GM18909 (cell line): ENCODE data around the gene SLX4.

ENCODE experiments used
- ATAC-seq: cut with Tn5 transposase; IDR thresholded peaks from one replicate; pipeline ENCODE4 v1.9.1; 2021; ENCODE audit warnings: mild to moderate bottlenecking; ENCODE audit not compliant: unreplicated experiment, poor library complexity

The SLX4 gene

DNA sequence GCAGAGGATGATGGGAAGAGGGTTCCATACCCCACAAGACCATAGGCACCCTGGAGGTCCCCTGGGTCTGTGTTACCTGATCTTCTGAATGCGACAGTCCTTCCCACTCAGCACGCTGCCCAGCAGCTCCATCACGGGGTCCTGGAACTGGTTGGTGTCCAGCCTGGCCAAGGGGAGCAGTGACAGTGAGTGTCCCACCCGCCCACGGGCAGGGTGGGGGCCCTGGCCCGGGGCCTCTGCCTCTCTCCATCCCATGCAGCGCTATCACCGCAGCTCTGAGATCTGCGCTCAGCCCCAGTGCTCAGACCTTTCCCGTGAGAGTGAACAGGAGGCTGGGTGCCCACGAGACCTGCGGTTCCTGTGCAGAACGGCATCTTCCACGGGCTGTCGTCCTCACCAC lies 49.8 kb downstream of the SLX4 start:
- ATAC-seq, result no peak

DNA sequence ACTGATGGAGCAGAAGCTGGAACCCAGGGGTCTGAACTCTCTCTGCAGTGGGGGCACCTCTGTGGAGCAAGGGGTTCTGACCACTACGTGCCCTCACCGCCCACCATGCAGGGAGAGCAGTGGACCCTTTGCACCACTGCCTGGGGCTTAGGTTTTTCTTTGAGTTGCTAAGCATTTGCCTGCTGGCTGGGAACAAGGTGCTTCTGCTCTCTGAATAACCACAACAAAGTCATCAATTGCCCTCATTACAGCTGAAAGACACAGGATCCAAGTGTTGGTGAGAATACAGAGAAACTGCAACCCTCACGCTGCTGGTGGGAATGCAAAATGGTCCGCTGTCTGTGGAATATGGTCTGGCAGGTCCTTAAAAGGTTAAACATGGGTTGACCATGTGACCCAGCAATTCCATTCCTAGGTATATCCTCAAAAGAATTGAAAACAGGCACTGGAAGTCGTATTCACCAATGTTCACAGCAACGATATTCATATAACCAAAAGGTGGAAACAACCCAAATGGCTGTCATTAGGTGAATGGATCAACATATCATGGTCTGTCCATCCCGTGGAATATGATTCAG lies 57.0 kb downstream of the SLX4 start:
- ATAC-seq, result no peak

DNA sequence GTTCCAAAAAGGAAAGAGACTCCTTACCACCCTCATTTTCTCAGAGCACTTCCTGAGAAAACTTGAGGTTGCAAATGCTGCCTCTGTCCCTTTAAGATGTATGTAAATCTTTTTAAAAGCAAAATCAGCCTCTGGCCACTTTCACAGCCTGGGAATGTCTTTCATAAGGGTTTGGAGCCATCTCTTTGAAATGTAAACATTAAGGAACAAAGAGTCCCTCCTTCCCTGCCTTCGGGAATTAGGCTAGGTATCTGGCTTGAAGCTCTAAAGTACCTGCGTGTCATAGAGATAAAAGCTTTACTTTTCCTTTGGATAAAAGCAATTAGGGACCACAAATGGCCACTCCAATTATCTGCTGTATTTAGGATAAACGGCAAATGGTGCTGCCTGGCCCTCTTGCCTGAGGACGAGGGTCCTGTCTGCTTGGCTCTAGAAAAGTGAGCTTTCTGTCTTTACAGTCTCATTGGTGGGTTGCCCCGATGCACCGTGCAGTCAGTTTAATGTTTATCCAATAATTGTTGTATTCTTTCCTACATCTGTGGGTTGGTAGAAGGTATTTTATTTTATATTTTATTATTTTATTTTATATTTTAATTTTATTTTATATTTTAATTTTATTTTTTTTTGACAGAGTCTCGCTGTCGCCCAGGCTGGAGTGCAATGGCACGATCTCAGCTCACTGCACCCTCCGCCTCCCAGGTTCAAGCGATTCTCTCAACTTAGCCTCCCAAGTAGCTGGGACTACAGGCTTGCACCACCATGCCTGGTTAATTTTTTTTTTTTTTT lies 58.1 kb downstream of the SLX4 start:
- no peak for ATAC-seq

DNA sequence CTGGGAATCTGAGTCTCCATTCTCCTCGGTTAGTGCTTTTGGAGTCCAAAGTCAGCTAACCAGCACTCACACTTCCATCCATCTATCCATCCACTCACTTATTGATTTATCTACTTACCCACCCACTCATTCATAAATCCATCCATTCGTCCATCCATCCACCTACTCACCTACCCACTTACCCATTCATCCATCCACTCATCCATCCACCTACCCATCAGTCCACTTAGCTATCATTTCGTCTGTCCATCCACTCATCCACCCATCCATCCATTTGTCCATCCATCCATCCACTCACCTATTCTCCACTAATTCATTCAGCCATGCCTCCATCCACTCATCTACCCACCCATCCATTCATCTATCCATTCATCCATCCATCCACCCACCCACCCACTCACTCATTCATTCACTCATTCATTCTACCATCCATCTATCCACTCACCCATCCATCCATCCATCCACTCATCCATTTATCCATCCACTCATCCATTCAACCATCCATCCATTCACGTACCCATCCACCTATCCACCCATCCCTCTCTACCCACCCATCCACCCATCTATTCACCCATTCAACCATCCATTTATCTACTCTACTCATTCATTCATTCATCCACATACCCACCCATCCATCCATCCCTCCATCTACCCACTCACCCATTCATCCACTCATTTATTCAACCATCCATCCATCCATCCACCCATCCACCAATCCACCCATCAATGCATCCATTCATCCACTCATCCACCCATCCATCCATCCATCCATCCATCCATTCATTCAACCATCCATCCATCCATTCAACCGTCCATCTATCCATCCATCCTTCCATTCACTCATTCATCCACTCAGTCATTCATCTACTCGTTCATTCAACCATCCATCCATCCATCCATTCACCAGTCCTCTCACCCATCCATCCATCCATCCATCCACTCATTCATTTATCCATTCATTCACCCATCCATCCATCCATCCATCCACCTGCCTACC lies 60.3 kb downstream of the SLX4 start:
- ATAC-seq, result no peak

DNA sequence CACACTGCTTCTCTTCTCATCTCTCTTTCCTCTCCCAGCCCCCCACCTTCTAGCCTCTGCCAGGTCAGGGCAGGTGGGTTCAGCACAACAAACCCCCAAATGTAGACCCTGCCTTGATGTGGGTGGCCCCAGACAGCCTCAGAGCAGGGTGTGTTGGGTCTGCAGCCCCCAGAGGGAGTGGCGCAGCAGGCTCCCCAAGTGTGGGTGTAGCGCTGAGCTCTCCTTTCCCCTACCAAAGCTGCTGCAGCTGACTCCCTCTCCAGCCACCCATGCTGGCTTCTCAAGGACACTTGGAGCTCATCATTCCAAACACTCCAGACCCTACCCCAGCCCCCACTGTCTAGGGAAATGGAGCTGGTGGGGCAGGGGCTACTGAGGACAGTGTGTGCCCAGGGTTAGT lies 61.5 kb downstream of the SLX4 start:
- no peak for ATAC-seq

DNA sequence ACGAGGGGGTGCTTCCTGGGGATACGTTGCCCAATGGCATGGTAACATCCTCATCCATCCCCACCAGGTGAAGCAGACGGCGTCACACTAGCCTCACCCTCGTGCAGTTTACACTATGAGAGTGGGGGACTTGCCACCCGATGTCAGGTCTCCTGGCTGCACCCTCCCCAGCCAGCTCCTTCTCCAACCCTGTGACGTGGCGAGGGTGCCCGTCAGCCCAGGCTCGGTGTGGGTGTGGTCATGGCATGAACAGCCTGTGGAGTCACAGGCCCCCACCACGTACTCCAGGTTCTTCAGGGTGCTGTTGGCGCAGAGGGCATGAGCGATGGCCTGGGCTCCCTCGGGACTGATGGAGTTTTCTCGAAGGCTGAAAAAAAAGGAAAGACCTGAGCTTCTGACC lies 62.5 kb downstream of the SLX4 start:
- ATAC-seq, result no peak

DNA sequence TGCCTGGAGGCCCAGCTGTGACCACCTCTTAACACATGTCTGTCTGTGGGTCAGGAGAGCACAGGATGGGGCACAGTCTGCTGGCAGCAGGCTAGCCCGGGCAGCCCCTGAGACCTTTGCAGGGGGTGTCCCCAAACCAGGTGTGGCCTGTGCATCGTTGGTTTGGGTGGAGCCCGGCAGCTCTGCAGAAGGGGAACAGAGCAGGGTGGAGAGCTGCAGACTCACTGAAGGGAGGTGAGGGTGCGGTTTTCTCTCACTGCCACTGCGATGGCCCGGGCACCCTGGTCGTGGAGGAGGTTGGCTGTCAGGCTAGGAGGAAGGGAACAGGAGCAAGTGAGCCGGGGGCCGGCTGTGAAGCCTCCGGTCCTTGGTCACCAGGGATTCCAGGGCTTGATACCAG lies 63.0 kb downstream of the SLX4 start:
- ATAC-seq, result no peak

DNA sequence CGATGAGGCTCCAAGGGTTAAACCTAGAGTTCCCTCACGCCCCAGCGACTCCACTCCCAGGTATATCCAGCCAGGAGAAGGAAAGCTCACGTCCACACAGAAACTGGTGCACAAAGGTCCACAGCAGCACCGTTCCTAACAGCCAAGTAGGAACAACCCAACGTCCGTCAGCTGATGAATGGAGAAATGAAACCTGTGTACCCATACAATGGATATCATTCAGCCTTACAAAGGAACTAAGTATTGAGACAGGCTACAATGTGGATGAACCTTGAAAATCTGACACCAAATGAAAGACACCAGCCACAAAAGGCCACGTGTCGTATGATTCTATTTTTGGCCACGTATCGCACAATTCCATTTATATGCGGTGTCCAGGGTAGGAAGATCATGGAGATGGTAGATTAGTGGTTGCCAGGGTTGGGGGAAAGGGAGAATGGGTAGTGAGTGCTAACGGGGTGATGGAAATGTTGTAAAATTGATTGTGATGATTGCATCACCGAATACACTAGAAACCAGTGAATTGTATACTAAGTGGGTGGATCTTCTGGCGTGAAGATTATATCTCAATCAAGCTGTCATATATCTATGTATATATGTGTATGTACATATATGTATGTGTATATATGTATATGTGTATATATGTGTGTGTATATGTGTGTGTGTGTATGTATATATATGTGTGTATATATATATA lies 64.3 kb downstream of the SLX4 start:
- no peak for ATAC-seq

DNA sequence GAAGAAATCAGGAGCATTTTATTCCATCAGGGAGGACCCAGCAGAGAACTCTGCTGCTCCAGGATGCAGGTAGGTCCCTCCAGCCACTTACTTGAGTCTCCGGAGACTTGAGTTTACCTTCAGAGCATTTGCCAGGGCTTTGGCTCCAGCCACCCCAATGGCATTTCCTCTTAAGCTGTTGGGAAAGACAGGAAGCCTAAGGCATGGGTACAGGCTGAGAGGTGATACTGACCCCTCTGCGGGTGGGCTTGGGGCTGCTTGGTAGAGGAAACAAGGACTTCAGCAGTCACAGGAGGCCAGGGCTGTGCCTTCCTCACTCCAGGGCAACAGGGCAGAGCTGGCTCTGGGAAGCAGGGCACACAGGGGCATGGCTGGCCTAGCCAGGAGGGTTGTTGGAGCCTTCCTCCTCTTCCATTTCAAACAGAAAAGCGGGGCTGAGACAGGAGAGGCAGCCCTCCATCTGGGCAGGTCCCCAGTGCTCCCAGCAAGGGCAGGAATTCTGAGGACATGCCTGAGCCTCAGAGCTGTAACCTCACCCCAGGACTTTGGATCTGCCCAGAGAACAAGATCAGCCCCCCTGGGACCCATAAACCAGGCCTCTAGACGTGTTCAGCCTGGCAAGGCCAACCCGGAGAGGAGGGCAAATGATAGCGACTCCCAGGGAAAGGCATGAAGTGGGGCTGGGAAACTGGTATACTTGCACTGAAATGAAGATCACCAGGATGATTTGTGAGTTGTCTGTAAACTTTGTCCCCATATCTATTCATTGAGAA lies 68.6 kb downstream of the SLX4 start:
- no peak for ATAC-seq

DNA sequence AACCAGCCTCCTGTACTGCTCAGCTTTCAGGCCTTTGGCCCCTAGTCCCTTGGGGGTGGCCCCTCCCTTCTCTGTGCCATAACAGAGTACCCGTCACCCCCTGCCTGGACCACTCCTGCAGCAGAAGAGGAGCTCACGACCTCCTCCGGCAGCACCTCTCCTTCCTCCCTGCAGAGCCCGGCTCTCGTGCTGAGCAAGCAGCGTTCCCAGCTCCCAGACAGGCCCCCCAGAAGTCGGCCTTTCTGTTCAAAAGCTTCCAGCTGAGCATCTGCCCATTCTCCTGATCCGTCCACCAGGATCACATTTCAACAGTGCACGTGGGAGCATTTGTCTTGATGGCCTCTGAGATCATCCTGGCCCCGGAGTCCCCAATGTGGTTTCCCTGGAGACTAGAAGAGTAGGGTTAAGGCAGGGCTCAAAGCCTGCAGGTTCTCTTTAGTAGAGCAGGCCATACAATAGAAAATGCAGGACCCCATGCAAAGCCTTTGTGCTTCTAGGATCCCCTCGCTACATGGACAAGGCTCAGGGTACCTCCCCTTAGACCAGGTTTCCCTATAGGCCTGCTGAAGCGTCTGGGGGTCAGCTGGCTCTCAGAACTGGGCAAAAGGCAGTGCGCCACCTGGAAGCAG lies 69.8 kb downstream of the SLX4 start:
- ATAC-seq, result no peak

DNA sequence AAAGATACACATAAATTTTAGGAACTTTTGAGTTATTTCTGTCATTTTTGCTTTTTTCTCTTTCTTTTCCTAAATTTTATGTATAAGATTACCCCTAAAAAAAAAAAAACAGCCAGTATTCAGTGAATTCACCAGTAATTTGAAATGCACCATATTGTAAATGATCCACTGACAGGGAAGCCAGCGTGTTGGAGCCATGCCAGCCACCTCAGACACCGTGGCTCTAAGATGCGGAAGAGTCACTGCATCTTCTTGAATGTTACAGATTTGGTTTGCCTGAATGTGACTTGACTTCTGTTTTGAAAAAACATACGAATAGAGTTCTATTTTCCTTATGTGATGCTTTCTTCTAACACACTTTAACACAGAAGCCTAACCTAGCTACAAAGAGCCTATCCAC lies 73.2 kb downstream of the SLX4 start:
- no peak for ATAC-seq

DNA sequence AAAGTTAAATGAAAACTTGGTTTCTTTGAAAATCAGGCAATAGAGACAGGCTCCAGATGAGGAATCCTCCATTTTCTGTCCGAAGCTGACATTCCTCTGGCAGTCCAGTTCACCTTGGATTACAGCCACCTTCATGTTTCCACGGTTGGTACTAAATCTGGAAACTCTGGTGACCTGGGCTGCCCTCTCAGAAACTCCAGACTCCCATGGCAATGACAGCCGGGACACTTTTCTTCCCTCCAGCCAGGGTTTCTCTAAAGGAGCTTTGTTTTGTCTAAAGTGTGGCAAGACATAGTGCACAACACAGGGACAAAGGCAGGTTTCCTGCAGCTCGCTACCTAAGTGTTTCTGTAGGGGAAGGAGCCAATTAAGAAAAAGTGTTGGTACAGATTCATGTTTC lies 74.6 kb downstream of the SLX4 start:
- no peak for ATAC-seq

DNA sequence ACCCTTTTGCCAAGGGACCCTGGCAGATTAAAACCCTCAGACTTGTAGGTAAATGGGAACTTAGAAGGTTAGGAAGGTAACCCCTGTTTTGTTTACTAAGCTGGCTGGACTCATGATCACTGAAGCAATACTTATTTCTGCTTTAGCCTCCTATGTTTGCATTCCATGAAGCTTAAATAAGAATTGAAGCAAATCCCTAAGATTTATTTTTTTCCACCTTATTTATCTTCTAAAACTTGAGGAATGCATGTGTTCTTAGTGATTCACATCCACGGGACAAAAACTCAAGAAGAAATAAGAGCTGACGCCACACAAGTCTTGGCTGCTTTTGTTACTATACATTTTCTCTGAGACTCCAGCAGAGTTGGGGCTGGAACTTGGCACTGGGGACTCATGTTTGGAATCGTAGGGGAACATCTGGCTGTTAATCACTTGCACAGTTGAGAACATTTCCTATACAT lies 75.1 kb downstream of the SLX4 start:
- ATAC-seq, result no peak

DNA sequence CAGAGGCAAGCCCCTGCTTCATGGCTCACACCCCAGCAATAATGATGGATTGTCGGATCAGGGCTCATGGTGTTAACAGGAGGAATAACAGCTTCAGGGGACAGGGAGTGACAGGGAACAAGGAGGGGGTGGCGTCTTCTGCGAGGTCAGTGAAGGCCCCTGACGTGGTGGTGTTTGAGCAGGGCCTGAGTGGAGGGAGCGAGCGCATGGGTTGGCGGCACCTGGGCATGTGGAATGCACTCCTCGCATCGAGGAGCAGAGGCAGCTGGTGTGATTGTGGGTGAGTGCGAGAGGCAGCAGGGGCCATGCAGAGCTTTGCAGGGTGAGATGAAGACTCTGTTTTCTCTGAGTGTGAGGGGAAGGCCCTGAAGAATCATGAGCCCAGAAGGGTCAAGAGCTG lies 77.3 kb downstream of the SLX4 start:
- ATAC-seq, result no peak

DNA sequence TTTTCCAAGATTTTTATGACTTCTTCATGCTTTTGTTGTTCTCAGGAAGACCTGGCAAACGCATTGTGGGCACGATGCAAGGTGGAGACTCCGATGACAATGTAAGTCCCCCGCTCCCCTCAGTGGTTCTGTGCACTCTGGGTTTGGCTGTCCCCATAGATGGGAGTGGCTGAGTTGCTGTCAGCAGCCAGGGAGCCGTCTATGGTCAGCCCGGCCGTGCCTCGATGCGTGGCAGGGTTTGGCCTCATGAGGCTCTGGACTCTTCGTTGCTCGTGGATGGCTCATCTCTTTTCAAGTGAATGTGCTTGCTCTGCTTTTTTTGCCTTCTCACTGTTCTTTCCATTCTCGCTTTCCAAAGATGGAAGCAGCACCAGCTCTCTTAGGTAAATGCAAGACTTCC lies 78.7 kb downstream of the SLX4 start:
- no peak for ATAC-seq
